Mucosa of descending colon (tissue), 3 donors: ENCODE data around the gene BAIAP2L1. TPM values are rescaled to one million over a fixed set of nuclear protein-coding genes. Genes with fewer than 3 reads are reported as not detected.
"Not testable (repeated sequence)": the region's sequence is repeated elsewhere in the genome, so short reads cannot be mapped to it uniquely, and the experiment has no call there.

ENCODE experiments used
- ATAC-seq: fragments of 200-7000 bp; cut with Tn5 transposase; one replicate; pipeline ENCODE4 v1.9.1; 2020; ENCODE audit warnings: mild to moderate bottlenecking, moderate library complexity
- DNase-seq, 3 donors: peaks; one replicate each; pipeline ENCODE4 v3.0.0-alpha.2; 2020
- H3K36me3 ChIP-seq: fragments of 200-600 bp; one replicate; pipeline ENCODE4 v1.8.0; 2021; ENCODE audit warnings: low read depth, mild to moderate bottlenecking
- H3K4me1 ChIP-seq: fragments of 200-600 bp; one replicate; pipeline ENCODE4 v1.8.0; 2021; ENCODE audit warnings: low read depth, mild to moderate bottlenecking
- H3K4me3 ChIP-seq: fragments of 200-600 bp; one replicate; pipeline ENCODE4 v1.8.0; 2021; ENCODE audit warnings: mild to moderate bottlenecking
- H3K9me3 ChIP-seq: fragments of 200-600 bp; one replicate; pipeline ENCODE4 v1.8.0; 2021; ENCODE audit warnings: mild to moderate bottlenecking
- CTCF ChIP-seq: fragments of 200-600 bp; IDR thresholded peaks from one replicate; pipeline ENCODE4 v1.8.0; 2022; ENCODE audit warnings: antibody characterized with exemption, mild to moderate bottlenecking
- intact Hi-C, 2 donors: fragments of 100-400 bp; cut with DNase I in 1 of 2; cut with micrococcal nuclease in 1 of 2; formaldehyde crosslinking; loops; one replicate each; pipeline versions ENCODE4 v1.11.0 to v1.11.1; 2022; cut with DNase I, micrococcal nuclease
- total RNA-seq, 3 donors: library from RNA; stranded (reverse); fragmentation: NEBNext Ultra II Directional in 2 of 3; extraction: Animal tissue kit (Norgen Biotek cat#: 25700) in 2 of 3; gene quantifications; one replicate each; pipeline versions ENCODE4 v1.2.1 to v1.2.4, GENCODE V29; 2021 to 2023
- donor health status: DM: no; HTN: no; CAD: no; lungs with moderate emphysema.
- donor health status: DM: no; HTN: no; CAD: no.
- donor health status: DM: no; HTN: yes; CAD: no.

BAIAP2L1 gene
- total RNA-seq, 3 donors from 2014 or later, result 39.9 to 78.0 (median 65.4) TPM

DNA sequence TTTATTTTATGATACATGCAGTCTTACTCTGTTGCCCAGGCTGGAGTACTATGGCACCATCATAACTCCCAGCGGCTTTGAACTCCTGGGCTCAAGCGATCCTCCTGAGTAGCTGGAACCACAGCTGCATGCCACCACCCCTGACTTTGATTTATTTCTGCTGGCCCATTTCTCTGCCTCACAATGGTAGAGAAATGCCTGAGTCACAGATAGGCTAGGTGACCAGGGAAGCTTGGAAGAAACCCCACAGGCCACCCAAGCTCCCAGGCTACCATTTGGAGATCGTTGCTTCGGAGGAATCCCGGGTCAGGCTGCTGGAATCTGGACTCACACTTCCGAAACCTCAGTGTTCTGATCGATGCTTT, 17.4 kb upstream of the BAIAP2L1 start:
- no peaks in the 10 kb centered on the region for H3K36me3 ChIP-seq
- intact Hi-C loops, result no loop called here
- TF ChIP-seq CTCF, result no peak
- DNase-seq, result no peak
- no peaks in the 10 kb centered on the region for H3K9me3 ChIP-seq
- H3K4me1 ChIP-seq, result peaks cover 5% of the 10 kb centered on the region
- no peak for ATAC-seq
- no peak overlapping the region for H3K4me3 ChIP-seq

GRCh38 chr7:98417604-98418270, 16.8 kb upstream of the BAIAP2L1 start:
- intact Hi-C loops, H3K4me3 ChIP-seq, H3K4me1 ChIP-seq, H3K36me3 ChIP-seq, DNase-seq, H3K9me3 ChIP-seq: not testable (repeated sequence)
- peak; percentile 5 for ATAC-seq

DNA sequence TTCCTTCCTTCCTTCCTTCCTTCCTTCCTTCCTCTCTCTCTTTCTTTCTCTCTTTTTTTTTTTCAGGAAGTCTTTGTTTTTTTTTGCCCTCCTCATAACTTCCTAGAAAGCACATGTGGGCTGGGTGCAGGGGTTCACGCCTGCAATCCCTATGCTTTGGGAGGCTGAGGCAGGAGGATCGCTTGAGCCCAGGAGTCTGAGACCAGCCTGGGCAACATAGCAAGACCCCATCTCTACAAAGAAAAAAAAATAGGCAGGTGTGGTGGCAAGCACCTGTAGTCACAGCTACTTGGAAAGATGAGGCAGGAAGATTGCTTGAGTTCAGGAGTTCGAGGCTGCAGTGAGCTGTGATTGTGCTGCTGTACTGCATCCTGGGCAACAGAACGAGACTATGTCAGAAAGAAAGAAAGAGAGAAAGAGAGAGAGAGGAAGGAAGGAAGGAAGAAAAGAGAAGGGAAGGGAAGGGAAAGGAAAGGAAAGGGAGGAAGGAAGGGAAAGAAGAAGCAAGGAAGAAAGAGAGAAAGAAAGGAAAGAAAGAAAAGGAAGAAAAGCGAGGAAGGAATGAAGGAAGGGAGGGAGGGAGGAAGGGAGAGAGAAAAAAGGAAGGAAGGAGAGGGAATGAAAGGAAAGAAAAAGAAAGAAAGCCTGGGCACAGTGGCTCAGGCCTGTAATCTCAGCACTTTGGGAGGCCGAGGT, 13.5 kb upstream of the BAIAP2L1 start:
- no peak for ATAC-seq
- Histone ChIP-seq H3K4me3 (no peak overlapping the region), H3K9me3 (no peaks in the 10 kb centered on the region), H3K4me1 (peaks cover 8% of the 10 kb centered on the region), H3K36me3 (no peaks in the 10 kb centered on the region)
- TF ChIP-seq CTCF, result no peak
- DNase-seq, result no peak
- intact Hi-C loops, result no loop called here

DNA sequence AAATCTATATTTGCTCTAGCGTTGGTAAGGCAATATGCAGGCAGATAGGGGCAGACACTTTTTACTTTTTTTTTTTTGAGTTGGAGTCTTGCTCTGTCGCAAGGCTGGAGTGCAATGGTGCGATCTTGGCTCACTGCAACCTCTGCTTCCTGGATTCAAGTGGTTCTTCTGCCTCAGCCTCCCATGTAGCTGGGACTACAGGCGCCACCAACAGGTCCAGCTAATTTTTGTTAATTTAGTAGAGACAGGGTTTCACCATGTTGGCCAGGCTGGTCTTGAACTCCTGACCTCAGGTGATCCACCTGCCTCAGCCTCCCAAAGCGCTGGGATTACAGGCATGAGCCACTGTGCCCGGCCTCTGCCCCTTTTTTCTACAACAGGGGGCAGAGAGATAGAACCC, 12.8 kb upstream of the BAIAP2L1 start:
- H3K9me3 ChIP-seq, H3K4me1 ChIP-seq, intact Hi-C loops, ATAC-seq, H3K4me3 ChIP-seq, DNase-seq, H3K36me3 ChIP-seq: not testable (repeated sequence)

DNA sequence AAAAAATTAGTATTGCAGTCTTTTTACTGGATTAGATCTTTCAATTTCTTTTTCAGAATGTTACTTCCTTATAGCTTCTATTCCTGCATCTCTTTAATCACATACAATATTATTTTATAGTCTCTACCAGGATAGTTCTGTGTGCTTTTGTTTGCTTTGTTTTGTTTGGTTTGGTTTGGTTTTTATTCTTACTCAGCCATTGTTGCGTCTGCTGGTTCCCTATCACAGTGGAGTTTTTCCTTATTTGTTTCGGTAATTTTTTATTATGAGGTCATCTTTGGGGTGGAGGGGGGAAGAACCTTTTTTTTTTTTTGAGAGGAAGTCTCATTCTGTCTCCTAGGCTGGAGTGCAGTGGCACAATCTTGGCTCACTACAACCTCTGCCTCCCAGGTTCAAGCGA, 9.0 kb upstream of the BAIAP2L1 start:
- intact Hi-C loops, result loop anchor here in 1 of 2 donors (10.0 kb wide), 1 partner anchor 125 kb away; the partner anchor contains the start of gene BRI3
- Histone ChIP-seq H3K4me1 (peaks cover 4% of the 10 kb centered on the region), H3K9me3 (no peaks in the 10 kb centered on the region), H3K36me3 (no peaks in the 10 kb centered on the region), H3K4me3 (no peak overlapping the region)
- ATAC-seq (peak; percentile 96), DNase-seq (no peak)
- no peak for TF ChIP-seq CTCF

DNA sequence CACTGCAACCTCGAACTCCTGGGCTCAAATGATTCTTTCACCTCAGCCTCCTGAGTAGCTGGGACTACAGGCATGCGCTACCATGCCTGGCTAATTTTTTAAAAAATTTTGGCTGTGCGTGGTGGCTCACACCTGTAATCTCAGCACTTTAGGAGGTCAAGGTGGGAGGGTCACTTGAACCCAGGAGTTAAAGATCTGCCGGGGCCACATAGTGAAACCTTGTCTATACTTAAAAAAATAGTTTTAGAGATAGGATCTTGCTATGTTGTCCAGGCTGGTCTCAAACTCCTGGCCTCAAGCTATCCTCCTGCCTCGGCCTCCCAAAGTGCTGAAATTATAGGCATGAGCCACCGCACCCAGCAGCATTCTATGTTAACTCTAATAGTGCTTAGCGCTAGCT, 7.3 kb upstream of the BAIAP2L1 start:
- intact Hi-C loops, result loop anchor here in 1 of 2 donors (10.0 kb wide), 1 partner anchor 123 kb away; the partner anchor contains the start of gene BRI3
- DNase-seq, ATAC-seq, H3K4me1 ChIP-seq, H3K4me3 ChIP-seq, H3K9me3 ChIP-seq, H3K36me3 ChIP-seq: not testable (repeated sequence)

- Histone ChIP-seq H3K4me3 (no peak overlapping the region), H3K9me3 (no peaks in the 10 kb centered on the region), H3K4me1 (peaks cover 9% of the 10 kb centered on the region), H3K36me3 (no peaks in the 10 kb centered on the region)
- TF ChIP-seq CTCF, result no peak
- DNase-seq (no peak), ATAC-seq (no peak)
- intact Hi-C loops, result loop anchor here in 1 of 2 donors (10.0 kb wide), 1 partner anchor 122 kb away; the partner anchor contains the start of gene BRI3
Observed at GRCh38 chr7:98406827-98407226, 5.9 kb upstream of the BAIAP2L1 start.
